H1 (cell line): ENCODE data around the gene KRTAP12-4. TPM values are rescaled to one million over a fixed set of nuclear protein-coding genes. Genes with fewer than 3 reads are reported as not detected.

ENCODE experiments used
- CBX8 ChIP-seq: fragments of 300-800, 300-1000 bp; sonication (generic); IDR thresholded peaks from 2 replicates; pipeline ENCODE4 v1.7.1; 2016; ENCODE audit warnings: low read depth, low read length, borderline replicate concordance
- TEAD4 ChIP-seq: IDR thresholded peaks from 2 replicates; pipeline ENCODE4 v1.6.1; 2012; ENCODE audit warnings: low read depth, low read length, inconsistent platforms, mixed read lengths
- polyA plus RNA-seq, 7 experiments: library from polyadenylated mRNA; depleted of rRNA in 3 of 7; stranded (reverse) in 5 of 7; unstranded in 2 of 7; fragments of >200 nt in 5 of 7; fragments of 200-250 nt in 2 of 7; gene quantifications; 1 replicate in 5 of 7; 2 replicates in 1 of 7; 4 replicates in 1 of 7; pipeline versions ENCODE4 v1.2.1 to v1.2.3, GENCODE V29; 2011 to 2013; ENCODE audit warnings: missing spikeins in 2 of 7, mixed read lengths in 2 of 7
- total RNA-seq: library from RNA; stranded (reverse); fragmentation: NEBNext Ultra II Directional; extraction: Animal tissue kit (Norgen Biotek cat#: 25700); gene quantifications from 2 replicates; pipeline ENCODE4 v1.2.1, GENCODE V29; 2021
- TF ChIP-seq, protein P1 (sequence below), 3 experiments: IDR thresholded peaks; 1 replicate in 2 of 3; 2 replicates in 1 of 3; pipeline versions ENCODE4 v1.5.1 to v1.6.1; 2011; ENCODE audit warnings: low read length in 3 of 3, mild to moderate bottlenecking in 3 of 3, inconsistent platforms in 2 of 3, low read depth in 1 of 3, moderate library complexity in 1 of 3; ENCODE audit not compliant: insufficient read depth in 1 of 3; ENCODE audit errors: control extremely low read depth in 1 of 3
- TF ChIP-seq, protein P2 (sequence below): IDR thresholded peaks from 2 replicates; pipeline ENCODE4 v1.6.1; 2012; ENCODE audit warnings: inconsistent platforms
- TF ChIP-seq, protein P3 (sequence below): fragments of 300-600 bp; sonication (generic); IDR thresholded peaks from 2 replicates; pipeline ENCODE4 v1.7.1; 2012; ENCODE audit warnings: low read length, moderate library complexity, mild to moderate bottlenecking, inconsistent platforms; ENCODE audit not compliant: insufficient replicate concordance

Gene KRTAP12-4
- total and polyA plus RNA-seq, 2 of the 8 experiments (the other 6 are each of a cell fraction or from before 2014, with no cell fraction given), result not detected

DNA sequence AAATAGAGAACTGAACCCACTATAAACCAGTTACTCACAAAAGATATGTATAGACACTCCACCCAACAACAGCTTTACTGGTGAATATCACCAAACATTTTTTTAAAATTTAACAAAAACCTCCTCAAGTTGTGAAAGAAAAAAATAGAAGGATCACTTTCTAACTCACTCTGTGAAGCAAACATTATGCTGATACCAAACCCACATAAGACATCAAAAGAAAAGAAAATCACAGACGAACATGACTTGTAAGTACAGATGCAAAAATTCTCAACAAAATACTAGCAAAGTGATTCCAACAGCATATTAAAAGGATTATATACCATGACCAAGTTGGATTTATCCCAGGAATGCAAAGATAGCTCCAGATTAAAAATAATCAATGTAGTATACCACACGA is 37.2 kb upstream of the KRTAP12-4 start (continued):
- TF ChIP-seq, protein P1, sequence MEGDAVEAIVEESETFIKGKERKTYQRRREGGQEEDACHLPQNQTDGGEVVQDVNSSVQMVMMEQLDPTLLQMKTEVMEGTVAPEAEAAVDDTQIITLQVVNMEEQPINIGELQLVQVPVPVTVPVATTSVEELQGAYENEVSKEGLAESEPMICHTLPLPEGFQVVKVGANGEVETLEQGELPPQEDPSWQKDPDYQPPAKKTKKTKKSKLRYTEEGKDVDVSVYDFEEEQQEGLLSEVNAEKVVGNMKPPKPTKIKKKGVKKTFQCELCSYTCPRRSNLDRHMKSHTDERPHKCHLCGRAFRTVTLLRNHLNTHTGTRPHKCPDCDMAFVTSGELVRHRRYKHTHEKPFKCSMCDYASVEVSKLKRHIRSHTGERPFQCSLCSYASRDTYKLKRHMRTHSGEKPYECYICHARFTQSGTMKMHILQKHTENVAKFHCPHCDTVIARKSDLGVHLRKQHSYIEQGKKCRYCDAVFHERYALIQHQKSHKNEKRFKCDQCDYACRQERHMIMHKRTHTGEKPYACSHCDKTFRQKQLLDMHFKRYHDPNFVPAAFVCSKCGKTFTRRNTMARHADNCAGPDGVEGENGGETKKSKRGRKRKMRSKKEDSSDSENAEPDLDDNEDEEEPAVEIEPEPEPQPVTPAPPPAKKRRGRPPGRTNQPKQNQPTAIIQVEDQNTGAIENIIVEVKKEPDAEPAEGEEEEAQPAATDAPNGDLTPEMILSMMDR (IDR thresholded peaks at IDR 0.05; ENCODE audit: control extremely low read depth in 1 of 3, insufficient read depth in 1 of 3, low read depth in 1 of 3, low read length in 3 of 3), result no peak
- TF ChIP-seq, protein P2, sequence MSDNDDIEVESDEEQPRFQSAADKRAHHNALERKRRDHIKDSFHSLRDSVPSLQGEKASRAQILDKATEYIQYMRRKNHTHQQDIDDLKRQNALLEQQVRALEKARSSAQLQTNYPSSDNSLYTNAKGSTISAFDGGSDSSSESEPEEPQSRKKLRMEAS, result no peak
- TF ChIP-seq TEAD4, result no peak
- TF ChIP-seq, protein P3, sequence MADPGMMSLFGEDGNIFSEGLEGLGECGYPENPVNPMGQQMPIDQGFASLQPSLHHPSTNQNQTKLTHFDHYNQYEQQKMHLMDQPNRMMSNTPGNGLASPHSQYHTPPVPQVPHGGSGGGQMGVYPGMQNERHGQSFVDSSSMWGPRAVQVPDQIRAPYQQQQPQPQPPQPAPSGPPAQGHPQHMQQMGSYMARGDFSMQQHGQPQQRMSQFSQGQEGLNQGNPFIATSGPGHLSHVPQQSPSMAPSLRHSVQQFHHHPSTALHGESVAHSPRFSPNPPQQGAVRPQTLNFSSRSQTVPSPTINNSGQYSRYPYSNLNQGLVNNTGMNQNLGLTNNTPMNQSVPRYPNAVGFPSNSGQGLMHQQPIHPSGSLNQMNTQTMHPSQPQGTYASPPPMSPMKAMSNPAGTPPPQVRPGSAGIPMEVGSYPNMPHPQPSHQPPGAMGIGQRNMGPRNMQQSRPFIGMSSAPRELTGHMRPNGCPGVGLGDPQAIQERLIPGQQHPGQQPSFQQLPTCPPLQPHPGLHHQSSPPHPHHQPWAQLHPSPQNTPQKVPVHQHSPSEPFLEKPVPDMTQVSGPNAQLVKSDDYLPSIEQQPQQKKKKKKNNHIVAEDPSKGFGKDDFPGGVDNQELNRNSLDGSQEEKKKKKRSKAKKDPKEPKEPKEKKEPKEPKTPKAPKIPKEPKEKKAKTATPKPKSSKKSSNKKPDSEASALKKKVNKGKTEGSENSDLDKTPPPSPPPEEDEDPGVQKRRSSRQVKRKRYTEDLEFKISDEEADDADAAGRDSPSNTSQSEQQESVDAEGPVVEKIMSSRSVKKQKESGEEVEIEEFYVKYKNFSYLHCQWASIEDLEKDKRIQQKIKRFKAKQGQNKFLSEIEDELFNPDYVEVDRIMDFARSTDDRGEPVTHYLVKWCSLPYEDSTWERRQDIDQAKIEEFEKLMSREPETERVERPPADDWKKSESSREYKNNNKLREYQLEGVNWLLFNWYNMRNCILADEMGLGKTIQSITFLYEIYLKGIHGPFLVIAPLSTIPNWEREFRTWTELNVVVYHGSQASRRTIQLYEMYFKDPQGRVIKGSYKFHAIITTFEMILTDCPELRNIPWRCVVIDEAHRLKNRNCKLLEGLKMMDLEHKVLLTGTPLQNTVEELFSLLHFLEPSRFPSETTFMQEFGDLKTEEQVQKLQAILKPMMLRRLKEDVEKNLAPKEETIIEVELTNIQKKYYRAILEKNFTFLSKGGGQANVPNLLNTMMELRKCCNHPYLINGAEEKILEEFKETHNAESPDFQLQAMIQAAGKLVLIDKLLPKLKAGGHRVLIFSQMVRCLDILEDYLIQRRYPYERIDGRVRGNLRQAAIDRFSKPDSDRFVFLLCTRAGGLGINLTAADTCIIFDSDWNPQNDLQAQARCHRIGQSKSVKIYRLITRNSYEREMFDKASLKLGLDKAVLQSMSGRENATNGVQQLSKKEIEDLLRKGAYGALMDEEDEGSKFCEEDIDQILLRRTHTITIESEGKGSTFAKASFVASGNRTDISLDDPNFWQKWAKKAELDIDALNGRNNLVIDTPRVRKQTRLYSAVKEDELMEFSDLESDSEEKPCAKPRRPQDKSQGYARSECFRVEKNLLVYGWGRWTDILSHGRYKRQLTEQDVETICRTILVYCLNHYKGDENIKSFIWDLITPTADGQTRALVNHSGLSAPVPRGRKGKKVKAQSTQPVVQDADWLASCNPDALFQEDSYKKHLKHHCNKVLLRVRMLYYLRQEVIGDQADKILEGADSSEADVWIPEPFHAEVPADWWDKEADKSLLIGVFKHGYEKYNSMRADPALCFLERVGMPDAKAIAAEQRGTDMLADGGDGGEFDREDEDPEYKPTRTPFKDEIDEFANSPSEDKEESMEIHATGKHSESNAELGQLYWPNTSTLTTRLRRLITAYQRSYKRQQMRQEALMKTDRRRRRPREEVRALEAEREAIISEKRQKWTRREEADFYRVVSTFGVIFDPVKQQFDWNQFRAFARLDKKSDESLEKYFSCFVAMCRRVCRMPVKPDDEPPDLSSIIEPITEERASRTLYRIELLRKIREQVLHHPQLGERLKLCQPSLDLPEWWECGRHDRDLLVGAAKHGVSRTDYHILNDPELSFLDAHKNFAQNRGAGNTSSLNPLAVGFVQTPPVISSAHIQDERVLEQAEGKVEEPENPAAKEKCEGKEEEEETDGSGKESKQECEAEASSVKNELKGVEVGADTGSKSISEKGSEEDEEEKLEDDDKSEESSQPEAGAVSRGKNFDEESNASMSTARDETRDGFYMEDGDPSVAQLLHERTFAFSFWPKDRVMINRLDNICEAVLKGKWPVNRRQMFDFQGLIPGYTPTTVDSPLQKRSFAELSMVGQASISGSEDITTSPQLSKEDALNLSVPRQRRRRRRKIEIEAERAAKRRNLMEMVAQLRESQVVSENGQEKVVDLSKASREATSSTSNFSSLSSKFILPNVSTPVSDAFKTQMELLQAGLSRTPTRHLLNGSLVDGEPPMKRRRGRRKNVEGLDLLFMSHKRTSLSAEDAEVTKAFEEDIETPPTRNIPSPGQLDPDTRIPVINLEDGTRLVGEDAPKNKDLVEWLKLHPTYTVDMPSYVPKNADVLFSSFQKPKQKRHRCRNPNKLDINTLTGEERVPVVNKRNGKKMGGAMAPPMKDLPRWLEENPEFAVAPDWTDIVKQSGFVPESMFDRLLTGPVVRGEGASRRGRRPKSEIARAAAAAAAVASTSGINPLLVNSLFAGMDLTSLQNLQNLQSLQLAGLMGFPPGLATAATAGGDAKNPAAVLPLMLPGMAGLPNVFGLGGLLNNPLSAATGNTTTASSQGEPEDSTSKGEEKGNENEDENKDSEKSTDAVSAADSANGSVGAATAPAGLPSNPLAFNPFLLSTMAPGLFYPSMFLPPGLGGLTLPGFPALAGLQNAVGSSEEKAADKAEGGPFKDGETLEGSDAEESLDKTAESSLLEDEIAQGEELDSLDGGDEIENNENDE, result no peak
- TF ChIP-seq CBX8, result no peak
